ENCODE results near the gene NME3. TPM values are rescaled to one million over a fixed set of nuclear protein-coding genes. Genes with fewer than 3 reads are reported as not detected.

NME3 gene
- total and polyA plus RNA-seq, 2 of the 4 experiments (the other 2 are of a cell fraction), result 12.7 to 41.2 TPM

DNA sequence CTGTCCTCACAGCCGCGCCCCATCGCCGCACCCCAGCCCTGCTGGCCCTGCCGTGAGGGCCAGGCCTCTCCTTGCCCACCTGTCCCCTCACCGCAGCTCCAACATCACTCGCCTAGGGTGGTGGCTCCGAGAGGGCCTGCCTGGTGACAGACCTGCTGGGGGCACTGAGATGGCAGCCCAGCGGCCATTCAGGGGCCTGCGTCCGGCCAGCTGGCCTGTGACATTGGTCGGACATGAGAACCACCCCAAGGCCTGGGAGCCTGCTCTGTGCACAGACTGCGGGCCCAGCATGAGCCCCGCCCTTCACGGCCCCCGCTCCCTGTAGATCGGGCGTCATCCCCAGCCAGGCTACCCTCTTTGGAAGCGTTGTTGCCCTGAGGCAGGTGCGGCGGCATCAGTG is 11.8 kb downstream of the NME3 start:
- Histone ChIP-seq H3K23ac (ENCODE audit: low read depth, low read length) (no peak overlapping the region), H4K20me1 (ENCODE audit: insufficient read depth, low read length) (no peaks in the 10 kb centered on the region), H3K56ac (ENCODE audit: extremely low read depth, insufficient read depth, low read length) (no peak overlapping the region), H3K4ac (ENCODE audit: low read depth, low read length) (no peak overlapping the region), H3K79me1 (ENCODE audit: low read depth in 1 of 2, low read length in 2 of 2) (0 out of 4 replicates have a peak, but pooled peaks cover 0 to 4% of the 10 kb centered on the region in 2 experiments), H4K5ac (ENCODE audit: low read depth, low read length) (no peak overlapping the region), H4K8ac (ENCODE audit: low read depth in 2 of 2, low read length in 2 of 2) (no peak overlapping the region), H2BK15ac (ENCODE audit: low read depth, low read length) (no peak overlapping the region), H3K27ac (ENCODE audit: insufficient read depth, low read length) (no peak overlapping the region), H2AK5ac (ENCODE audit: low read depth, low read length) (no peak overlapping the region), H2AFZ (replicated peaks; ENCODE audit: low read length, poor library complexity) (no peak overlapping the region), H2BK20ac (ENCODE audit: low read depth, low read length) (no peak overlapping the region), H3K18ac (ENCODE audit: low read depth, low read length) (no peak overlapping the region), H2BK5ac (ENCODE audit: low read depth, low read length, poor library complexity, severe bottlenecking) (no peak overlapping the region), H3K4me1 (ENCODE audit: control insufficient read depth, insufficient read depth, low read length) (no peaks in the 10 kb centered on the region), H3K9me1 (ENCODE audit: insufficient read depth, low read length) (no peaks in the 10 kb centered on the region), H3K14ac (replicated peaks; ENCODE audit: low read depth, low read length) (no peak overlapping the region), H3K9ac (ENCODE audit: low read depth, low read length) (no peak overlapping the region), H3K4me3 (ENCODE audit: insufficient read depth, low read depth, low read length) (no peak overlapping the region), H4K91ac (ENCODE audit: insufficient read depth, low read depth, low read length) (no peak overlapping the region), H3K4me2 (ENCODE audit: low read depth, low read length) (no peak overlapping the region), H3K27me3 (ENCODE audit: control insufficient read depth, insufficient read depth, low read length) (no peaks in the 10 kb centered on the region), H3K36me3 (ENCODE audit: control insufficient read depth, insufficient read depth, low read length) (peaks cover 64% of the 10 kb centered on the region), H3K9me3 (ENCODE audit: control insufficient read depth, insufficient read depth, low read length) (no peaks in the 10 kb centered on the region), H2AK9ac (replicated peaks; ENCODE audit: low read depth, low read length, poor library complexity) (no peak overlapping the region), H2BK120ac (ENCODE audit: low read depth, low read length) (no peak overlapping the region)
- ChIA-PET CTCF (no interaction called here), POLR2A (ENCODE audit: unreplicated experiment) (no interaction called here)
- DNase-seq (no peak), ATAC-seq (ENCODE audit: low read depth) (no peak)
- in situ Hi-C loops (cut with MboI; ENCODE audit: low sequenced_read_pairs) (no loop called here), intact Hi-C loops (cut with micrococcal nuclease) (no loop called here), dilution Hi-C loops (cut with HindIII; ENCODE audit: low sequenced_read_pairs, unreplicated experiment) (no loop called here)
- no peak for TF ChIP-seq SMC3 (IDR thresholded peaks at IDR 0.05; ENCODE audit: low read depth, low read length)
- TF ChIP-seq CHD1 (IDR thresholded peaks at IDR 0.05; ENCODE audit: low read depth, low read length), result no peak
- WGBS, 2 experiments (ENCODE audit: extremely low coverage in 2 of 2, insufficient read length in 1 of 2), result 97% methylated on average over 10 of the region's 21 CpGs; no CpG with 5 or more reads in 1 of the 2 experiments
- BruUV-seq (replicated peaks), result no TSS peak
